SH-SY5Y (cell line): Measurements from ENCODE around the gene PTK6.

Experiments
- GATA2 ChIP-seq: IDR thresholded peaks from 2 replicates; pipeline ENCODE4 v1.6.1; 2011; ENCODE audit warnings: mild to moderate bottlenecking, low read depth, low read length
- GATA3 ChIP-seq: IDR thresholded peaks from 2 replicates; pipeline ENCODE4 v1.6.1; 2011; ENCODE audit warnings: low read depth, mild to moderate bottlenecking, low read length, moderate library complexity

GRCh38 chr20:63578224-63579016 lies 41.2 kb upstream of the PTK6 start:
- TF ChIP-seq GATA3 (no peak), GATA2 (no peak)
